B cell (primary cell): Measurements from ENCODE around the gene EXOC6.

Experiments used
- EZH2 ChIP-seq: IDR thresholded peaks from 2 replicates; pipeline ENCODE4 v1.6.1; 2012; ENCODE audit warnings: borderline replicate concordance, low read depth, mild to moderate bottlenecking, moderate library complexity, low read length; ENCODE audit not compliant: insufficient read depth, poor library complexity, severe bottlenecking
- TF ChIP-seq, protein P1 (sequence below): fragments of 200-600 bp; IDR thresholded peaks from one replicate; pipeline ENCODE4 v1.8.0; 2022; ENCODE audit warnings: antibody characterized with exemption, mild to moderate bottlenecking

DNA sequence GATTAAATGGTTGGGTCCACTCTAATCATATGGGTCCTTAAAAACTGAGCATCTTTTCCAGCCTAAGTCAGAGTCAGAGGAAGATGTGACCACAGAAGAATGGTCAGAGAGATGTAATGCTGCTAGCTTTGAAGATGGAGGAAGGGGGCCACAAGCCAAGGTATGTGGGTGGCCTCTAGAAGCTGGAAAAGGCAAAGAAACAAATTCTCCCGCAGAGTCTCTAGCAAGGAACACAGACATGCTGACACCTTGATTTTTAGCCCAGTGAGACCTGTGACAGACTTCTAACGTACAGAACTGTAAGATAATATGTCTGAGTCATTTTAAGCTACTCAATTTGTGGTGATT is 1.5 kb upstream of the EXOC6 start:
- no peak for TF ChIP-seq EZH2
- TF ChIP-seq, protein P1, sequence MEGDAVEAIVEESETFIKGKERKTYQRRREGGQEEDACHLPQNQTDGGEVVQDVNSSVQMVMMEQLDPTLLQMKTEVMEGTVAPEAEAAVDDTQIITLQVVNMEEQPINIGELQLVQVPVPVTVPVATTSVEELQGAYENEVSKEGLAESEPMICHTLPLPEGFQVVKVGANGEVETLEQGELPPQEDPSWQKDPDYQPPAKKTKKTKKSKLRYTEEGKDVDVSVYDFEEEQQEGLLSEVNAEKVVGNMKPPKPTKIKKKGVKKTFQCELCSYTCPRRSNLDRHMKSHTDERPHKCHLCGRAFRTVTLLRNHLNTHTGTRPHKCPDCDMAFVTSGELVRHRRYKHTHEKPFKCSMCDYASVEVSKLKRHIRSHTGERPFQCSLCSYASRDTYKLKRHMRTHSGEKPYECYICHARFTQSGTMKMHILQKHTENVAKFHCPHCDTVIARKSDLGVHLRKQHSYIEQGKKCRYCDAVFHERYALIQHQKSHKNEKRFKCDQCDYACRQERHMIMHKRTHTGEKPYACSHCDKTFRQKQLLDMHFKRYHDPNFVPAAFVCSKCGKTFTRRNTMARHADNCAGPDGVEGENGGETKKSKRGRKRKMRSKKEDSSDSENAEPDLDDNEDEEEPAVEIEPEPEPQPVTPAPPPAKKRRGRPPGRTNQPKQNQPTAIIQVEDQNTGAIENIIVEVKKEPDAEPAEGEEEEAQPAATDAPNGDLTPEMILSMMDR = no peak
